HEK293 (cell line): ENCODE data around the gene DUSP19.
A peak's percentile ranks its signal among the peaks of the same experiment; 100 is the strongest.

ENCODE experiments used
- BCL11A ChIP-seq: fragments of 450-650 bp; formaldehyde crosslinking; IDR thresholded peaks from 2 replicates; pipeline ENCODE4 v1.5.1; 2016; ENCODE audit warnings: low read depth, missing biosample characterization, missing genetic modification characterization
- EGR2 ChIP-seq: fragments of 450-650 bp; formaldehyde crosslinking; IDR thresholded peaks from 2 replicates; pipeline ENCODE4 v1.5.1; 2016; ENCODE audit warnings: low read depth, missing biosample characterization, missing genetic modification characterization
- FEZF1 ChIP-seq: fragments of 450-650 bp; formaldehyde crosslinking; IDR thresholded peaks from 2 replicates; pipeline ENCODE4 v1.5.1; 2016; ENCODE audit warnings: missing biosample characterization, missing genetic modification characterization
- IKZF3 ChIP-seq: fragments of 450-650 bp; IDR thresholded peaks from 2 replicates; pipeline ENCODE4 v1.5.0; 2018; ENCODE audit warnings: missing biosample characterization, mild to moderate bottlenecking, missing genetic modification characterization, moderate library complexity
- KLF16 ChIP-seq: fragments of 450-650 bp; formaldehyde crosslinking; IDR thresholded peaks from 2 replicates; pipeline ENCODE4 v1.5.1; 2017; ENCODE audit warnings: missing biosample characterization, missing genetic modification characterization
- PRDM1 ChIP-seq: fragments of 450-650 bp; formaldehyde crosslinking; IDR thresholded peaks from 2 replicates; pipeline ENCODE4; 2016; ENCODE audit warnings: missing biosample characterization, missing genetic modification characterization
- REPIN1 ChIP-seq: fragments of 450-650 bp; formaldehyde crosslinking; IDR thresholded peaks from 2 replicates; pipeline ENCODE4 v1.5.1; 2017; ENCODE audit warnings: missing biosample characterization, missing genetic modification characterization, low read depth
- YY1 ChIP-seq: fragments of 450-650 bp; formaldehyde crosslinking; IDR thresholded peaks from 2 replicates; pipeline ENCODE4 v1.5.1; 2018; ENCODE audit warnings: missing biosample characterization, missing genetic modification characterization
- YY2 ChIP-seq: fragments of 450-650 bp; formaldehyde crosslinking; IDR thresholded peaks from 2 replicates; pipeline ENCODE4 v1.5.1; 2016; ENCODE audit warnings: missing biosample characterization, missing genetic modification characterization
- ZBTB17 ChIP-seq: fragments of 450-650 bp; formaldehyde crosslinking; IDR thresholded peaks from 2 replicates; pipeline ENCODE4 v1.5.1; 2016; ENCODE audit warnings: missing biosample characterization, missing genetic modification characterization
- ZNF132 ChIP-seq: fragments of 450-650 bp; formaldehyde crosslinking; IDR thresholded peaks from 2 replicates; pipeline ENCODE4 v1.5.1; 2017; ENCODE audit warnings: missing biosample characterization, missing genetic modification characterization, borderline replicate concordance
- ZNF184 ChIP-seq: fragments of 450-650 bp; IDR thresholded peaks from 2 replicates; pipeline ENCODE4 v1.5.1; 2018; ENCODE audit warnings: missing biosample characterization, mild to moderate bottlenecking, missing genetic modification characterization
- ZNF19 ChIP-seq: fragments of 450-650 bp; formaldehyde crosslinking; IDR thresholded peaks from 2 replicates; pipeline ENCODE4; 2016; ENCODE audit warnings: missing biosample characterization, missing genetic modification characterization, low read depth
- ZNF24 ChIP-seq: fragments of 450-650 bp; formaldehyde crosslinking; IDR thresholded peaks from 2 replicates; pipeline ENCODE4 v1.5.1; 2016; ENCODE audit warnings: missing biosample characterization, missing genetic modification characterization
- ZNF266 ChIP-seq: fragments of 450-650 bp; formaldehyde crosslinking; IDR thresholded peaks from 2 replicates; pipeline ENCODE4 v1.5.1; 2016; ENCODE audit warnings: missing biosample characterization, missing genetic modification characterization, low read depth
- ZNF280C ChIP-seq: fragments of 450-650 bp; formaldehyde crosslinking; IDR thresholded peaks from 2 replicates; pipeline ENCODE4 v1.5.1; 2016; ENCODE audit warnings: missing biosample characterization, missing genetic modification characterization
- ZNF280D ChIP-seq: fragments of 450-650 bp; formaldehyde crosslinking; IDR thresholded peaks from 2 replicates; pipeline ENCODE4 v1.5.1; 2016; ENCODE audit warnings: missing biosample characterization, missing genetic modification characterization
- ZNF354C ChIP-seq: fragments of 450-650 bp; formaldehyde crosslinking; IDR thresholded peaks from 2 replicates; pipeline ENCODE4 v1.5.1; 2016; ENCODE audit warnings: missing biosample characterization, missing genetic modification characterization, low read depth, borderline replicate concordance
- ZNF391 ChIP-seq: fragments of 450-650 bp; formaldehyde crosslinking; IDR thresholded peaks from 2 replicates; pipeline ENCODE4 v1.5.1; 2016; ENCODE audit warnings: low read depth, missing biosample characterization, missing genetic modification characterization, borderline replicate concordance
- ZNF398 ChIP-seq: fragments of 450-650 bp; formaldehyde crosslinking; IDR thresholded peaks from 2 replicates; pipeline ENCODE4 v1.5.1; 2017; ENCODE audit warnings: missing biosample characterization, missing genetic modification characterization
- ZNF521 ChIP-seq: fragments of 450-650 bp; formaldehyde crosslinking; IDR thresholded peaks from 2 replicates; pipeline ENCODE4 v1.5.1; 2017; ENCODE audit warnings: missing biosample characterization, mild to moderate bottlenecking, missing genetic modification characterization
- ZNF664 ChIP-seq: fragments of 450-650 bp; formaldehyde crosslinking; IDR thresholded peaks from 2 replicates; pipeline ENCODE4 v1.5.1; 2016; ENCODE audit warnings: missing biosample characterization, missing genetic modification characterization
- ZNF692 ChIP-seq: fragments of 450-650 bp; formaldehyde crosslinking; IDR thresholded peaks from 2 replicates; pipeline ENCODE4 v1.5.1; 2016; ENCODE audit warnings: missing biosample characterization, missing genetic modification characterization
- ZNF701 ChIP-seq: fragments of 450-650 bp; formaldehyde crosslinking; IDR thresholded peaks from 2 replicates; pipeline ENCODE4 v1.5.1; 2016; ENCODE audit warnings: missing biosample characterization, missing genetic modification characterization
- ZNF76 ChIP-seq: fragments of 450-650 bp; formaldehyde crosslinking; IDR thresholded peaks from 2 replicates; pipeline ENCODE4; 2016; ENCODE audit warnings: low read depth, missing biosample characterization, missing genetic modification characterization, borderline replicate concordance
- ZSCAN23 ChIP-seq: fragments of 450-650 bp; formaldehyde crosslinking; IDR thresholded peaks from 2 replicates; pipeline ENCODE4 v1.5.1; 2016; ENCODE audit warnings: missing biosample characterization, missing genetic modification characterization
- TF ChIP-seq, protein P1 (sequence below): fragments of 450-650 bp; formaldehyde crosslinking; IDR thresholded peaks from 2 replicates; pipeline ENCODE4 v1.5.1; 2017; ENCODE audit warnings: missing biosample characterization, mild to moderate bottlenecking, missing genetic modification characterization, moderate library complexity
- TF ChIP-seq, protein P2 (sequence below): fragments of 450-650 bp; formaldehyde crosslinking; IDR thresholded peaks from 2 replicates; pipeline ENCODE4 v1.5.1; 2016; ENCODE audit warnings: missing biosample characterization, missing genetic modification characterization, borderline replicate concordance

The DUSP19 gene

GRCh38 chr2:183037553-183038340, 40.8 kb upstream of the DUSP19 start (continued):
- TF ChIP-seq ZNF664 (tag by site-specific recombination) (no peak), PRDM1 (tag by site-specific recombination) (no peak), EGR2 (peak; percentile 77), IKZF3 (peak; percentile 54; the same call in 1 of the 2 replicates), ZNF280C (tag by site-specific recombination) (no peak), ZBTB17 (tag by site-specific recombination) (no peak), ZNF184 (tag by site-specific recombination) (no peak), ZNF354C (tag by site-specific recombination) (no peak), BCL11A (tag by site-specific recombination) (no peak), ZNF266 (tag by site-specific recombination) (no peak), YY1 (tag by site-specific recombination) (peak; percentile 42; the same call in 1 of the 2 replicates), REPIN1 (tag by site-specific recombination) (no peak), ZNF692 (tag by site-specific recombination) (peak; percentile 97), ZNF391 (tag by site-specific recombination) (no peak), ZNF132 (tag by site-specific recombination) (no peak), FEZF1 (no peak), YY2 (no peak), ZNF280D (tag by site-specific recombination) (no peak), ZNF24 (tag by site-specific recombination) (no peak), ZNF76 (tag by site-specific recombination) (peak; percentile 62; the same call in 1 of the 2 replicates), ZSCAN23 (no peak), ZNF701 (tag by site-specific recombination) (no peak), ZNF398 (tag by site-specific recombination) (peak; percentile 66), ZNF521 (tag by site-specific recombination) (no peak), KLF16 (tag by site-specific recombination) (no peak), ZNF19 (tag by site-specific recombination) (no peak)
- TF ChIP-seq, protein P1, sequence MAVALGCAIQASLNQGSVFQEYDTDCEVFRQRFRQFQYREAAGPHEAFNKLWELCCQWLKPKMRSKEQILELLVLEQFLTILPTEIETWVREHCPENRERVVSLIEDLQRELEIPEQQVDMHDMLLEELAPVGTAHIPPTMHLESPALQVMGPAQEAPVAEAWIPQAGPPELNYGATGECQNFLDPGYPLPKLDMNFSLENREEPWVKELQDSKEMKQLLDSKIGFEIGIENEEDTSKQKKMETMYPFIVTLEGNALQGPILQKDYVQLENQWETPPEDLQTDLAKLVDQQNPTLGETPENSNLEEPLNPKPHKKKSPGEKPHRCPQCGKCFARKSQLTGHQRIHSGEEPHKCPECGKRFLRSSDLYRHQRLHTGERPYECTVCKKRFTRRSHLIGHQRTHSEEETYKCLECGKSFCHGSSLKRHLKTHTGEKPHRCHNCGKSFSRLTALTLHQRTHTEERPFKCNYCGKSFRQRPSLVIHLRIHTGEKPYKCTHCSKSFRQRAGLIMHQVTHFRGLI (tag by site-specific recombination): no peak
- TF ChIP-seq, protein P2, sequence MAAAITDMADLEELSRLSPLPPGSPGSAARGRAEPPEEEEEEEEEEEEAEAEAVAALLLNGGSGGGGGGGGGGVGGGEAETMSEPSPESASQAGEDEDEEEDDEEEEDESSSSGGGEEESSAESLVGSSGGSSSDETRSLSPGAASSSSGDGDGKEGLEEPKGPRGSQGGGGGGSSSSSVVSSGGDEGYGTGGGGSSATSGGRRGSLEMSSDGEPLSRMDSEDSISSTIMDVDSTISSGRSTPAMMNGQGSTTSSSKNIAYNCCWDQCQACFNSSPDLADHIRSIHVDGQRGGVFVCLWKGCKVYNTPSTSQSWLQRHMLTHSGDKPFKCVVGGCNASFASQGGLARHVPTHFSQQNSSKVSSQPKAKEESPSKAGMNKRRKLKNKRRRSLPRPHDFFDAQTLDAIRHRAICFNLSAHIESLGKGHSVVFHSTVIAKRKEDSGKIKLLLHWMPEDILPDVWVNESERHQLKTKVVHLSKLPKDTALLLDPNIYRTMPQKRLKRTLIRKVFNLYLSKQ (tag by site-specific recombination): no peak
